WERI-Rb-1 (cell line): ENCODE results near the gene TYW5.

Experiments
- DNase-seq: peaks from one replicate; pipeline ENCODE4 v3.0.0-alpha.2; 2020
- H3K27ac ChIP-seq: fragments of 250-450 bp; sonication (Bioruptor Pico); 2 replicates; pipeline ENCODE4 v1.5.1; 2020; ENCODE audit warnings: mild to moderate bottlenecking, moderate library complexity
- H3K27me3 ChIP-seq: fragments of 250-450 bp; sonication (Bioruptor Pico); 2 replicates; pipeline ENCODE4 v1.5.1; 2021; ENCODE audit warnings: mild to moderate bottlenecking, low read depth, moderate library complexity; ENCODE audit not compliant: insufficient read depth, severe bottlenecking
- H3K36me3 ChIP-seq: fragments of 250-450 bp; sonication (Bioruptor Pico); 2 replicates; pipeline ENCODE4 v1.5.1; 2020; ENCODE audit warnings: mild to moderate bottlenecking, moderate library complexity
- H3K4me3 ChIP-seq: 2 replicates; pipeline ENCODE4 v1.5.1; 2011; ENCODE audit warnings: low read depth, mild to moderate bottlenecking, control low read depth, low read length
- H3K9me3 ChIP-seq: fragments of 250-450 bp; sonication (Bioruptor Pico); 2 replicates; pipeline ENCODE4 v1.5.1; 2021; ENCODE audit warnings: mild to moderate bottlenecking, moderate library complexity; ENCODE audit not compliant: severe bottlenecking
- TF ChIP-seq, protein P1 (sequence below): IDR thresholded peaks from 2 replicates; pipeline ENCODE4 v1.5.1; 2011; ENCODE audit warnings: low read depth, mild to moderate bottlenecking, control low read depth, inconsistent platforms, low read length

The TYW5 gene

DNA sequence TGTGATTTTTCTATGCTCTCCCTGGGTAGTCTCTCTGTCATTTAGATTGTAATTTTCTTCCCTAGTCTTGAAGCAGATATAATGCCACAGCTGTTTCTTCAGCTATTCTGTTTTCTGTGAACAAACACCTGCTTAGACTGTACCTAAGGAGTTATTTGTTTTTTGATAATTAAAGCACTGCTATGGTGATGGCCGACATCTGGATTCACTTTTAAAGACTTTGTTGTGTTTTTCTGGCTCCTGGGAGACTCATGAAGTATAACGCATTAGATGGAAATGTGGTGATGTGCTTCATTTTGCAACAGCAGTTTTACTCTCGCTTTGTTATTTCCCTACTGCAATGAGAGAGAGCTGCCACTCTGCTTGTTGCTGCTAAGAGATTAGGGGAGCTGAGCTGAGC lies 59.9 kb downstream of the TYW5 start:
- DNase-seq = no peak
- no peaks in the 10 kb centered on the region for H3K9me3 ChIP-seq
- TF ChIP-seq, protein P1, sequence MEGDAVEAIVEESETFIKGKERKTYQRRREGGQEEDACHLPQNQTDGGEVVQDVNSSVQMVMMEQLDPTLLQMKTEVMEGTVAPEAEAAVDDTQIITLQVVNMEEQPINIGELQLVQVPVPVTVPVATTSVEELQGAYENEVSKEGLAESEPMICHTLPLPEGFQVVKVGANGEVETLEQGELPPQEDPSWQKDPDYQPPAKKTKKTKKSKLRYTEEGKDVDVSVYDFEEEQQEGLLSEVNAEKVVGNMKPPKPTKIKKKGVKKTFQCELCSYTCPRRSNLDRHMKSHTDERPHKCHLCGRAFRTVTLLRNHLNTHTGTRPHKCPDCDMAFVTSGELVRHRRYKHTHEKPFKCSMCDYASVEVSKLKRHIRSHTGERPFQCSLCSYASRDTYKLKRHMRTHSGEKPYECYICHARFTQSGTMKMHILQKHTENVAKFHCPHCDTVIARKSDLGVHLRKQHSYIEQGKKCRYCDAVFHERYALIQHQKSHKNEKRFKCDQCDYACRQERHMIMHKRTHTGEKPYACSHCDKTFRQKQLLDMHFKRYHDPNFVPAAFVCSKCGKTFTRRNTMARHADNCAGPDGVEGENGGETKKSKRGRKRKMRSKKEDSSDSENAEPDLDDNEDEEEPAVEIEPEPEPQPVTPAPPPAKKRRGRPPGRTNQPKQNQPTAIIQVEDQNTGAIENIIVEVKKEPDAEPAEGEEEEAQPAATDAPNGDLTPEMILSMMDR = no peak
- no peak overlapping the region for H3K4me3 ChIP-seq
- H3K36me3 ChIP-seq = no peaks in the 10 kb centered on the region
- H3K27ac ChIP-seq = no peak overlapping the region
- H3K27me3 ChIP-seq = no peaks in the 10 kb centered on the region

DNA sequence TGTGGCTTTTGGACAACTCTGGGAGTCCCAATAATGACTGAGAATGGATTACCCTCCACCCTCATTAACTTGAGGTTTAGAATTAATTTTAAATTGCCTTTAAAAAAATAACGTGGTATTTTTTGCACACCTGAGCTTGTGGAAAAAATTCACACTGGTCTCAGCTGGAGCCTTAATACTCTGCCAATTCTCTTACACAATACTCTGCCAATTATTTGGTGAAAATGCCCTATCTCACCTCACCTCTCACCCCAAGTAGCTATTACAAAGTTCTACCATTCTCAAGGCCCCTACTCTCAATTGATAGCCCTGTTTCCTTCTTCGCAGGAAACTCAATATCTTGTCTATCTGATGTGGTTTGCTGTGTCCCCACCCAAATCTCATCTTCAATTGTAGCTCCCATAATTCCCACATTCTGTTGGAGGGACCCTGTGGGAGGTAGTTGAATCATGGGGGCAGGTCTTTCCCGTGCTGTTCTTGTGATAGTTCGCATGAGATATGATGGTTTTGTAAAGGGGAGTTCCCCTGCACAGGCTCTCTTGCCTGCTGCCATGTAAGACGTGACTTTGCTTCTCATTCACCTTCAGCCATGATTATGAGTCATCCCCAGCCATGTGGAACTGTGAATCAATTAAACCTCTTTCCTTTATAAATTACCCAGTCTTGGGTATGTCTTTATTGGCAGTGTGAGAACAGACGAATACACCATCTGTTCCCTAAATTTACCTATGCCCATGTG lies 71.6 kb downstream of the TYW5 start:
- Histone ChIP-seq H3K27ac (no peak overlapping the region), H3K9me3 (no peaks in the 10 kb centered on the region), H3K36me3 (no peaks in the 10 kb centered on the region), H3K27me3 (no peaks in the 10 kb centered on the region), H3K4me3 (no peak overlapping the region)
- TF ChIP-seq, protein P1 = no peak
- DNase-seq = no peak

DNA sequence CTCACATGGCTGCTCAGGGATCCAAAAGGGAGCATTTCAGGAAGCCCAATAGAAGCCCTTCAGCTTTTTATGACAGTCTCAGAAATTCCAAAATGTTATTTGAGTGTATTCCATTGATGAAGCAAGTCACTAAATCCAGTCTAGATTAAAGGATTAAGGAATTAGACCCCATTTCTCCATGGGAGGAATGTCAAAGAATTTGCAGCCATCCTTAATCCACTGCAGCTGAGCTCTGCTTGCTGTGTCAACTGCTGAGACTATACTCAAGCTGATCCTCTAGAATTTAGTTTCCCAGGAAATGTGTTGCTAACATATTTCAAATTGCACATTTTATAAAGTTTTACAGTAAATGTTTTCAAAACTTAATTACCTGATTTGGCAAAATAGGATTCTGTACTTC lies 72.6 kb downstream of the TYW5 start:
- H3K9me3 ChIP-seq = no peaks in the 10 kb centered on the region
- no peaks in the 10 kb centered on the region for H3K36me3 ChIP-seq
- no peak overlapping the region for H3K27ac ChIP-seq
- no peak overlapping the region for H3K4me3 ChIP-seq
- TF ChIP-seq, protein P1 = no peak
- no peaks in the 10 kb centered on the region for H3K27me3 ChIP-seq
- DNase-seq = peak; percentile 27
